Rectal smooth muscle tissue (tissue), 1 donor: ENCODE results near the gene TUBA3C.
"Not testable (repeated sequence)": the region's sequence is repeated elsewhere in the genome, so short reads cannot be mapped to it uniquely, and the experiment has no call there.

Source experiments
- H3K27ac ChIP-seq: one replicate; pipeline ENCODE4 v1.7.0; 2013; ENCODE audit warnings: low read depth, low read length, inconsistent platforms
- H3K27me3 ChIP-seq: one replicate; pipeline ENCODE4 v1.7.0; 2013; ENCODE audit warnings: low read length; ENCODE audit not compliant: control insufficient read depth, insufficient read depth
- H3K36me3 ChIP-seq: one replicate; pipeline ENCODE4 v1.7.0; 2013; ENCODE audit warnings: low read length; ENCODE audit not compliant: control insufficient read depth, insufficient read depth
- H3K4me1 ChIP-seq: one replicate; pipeline ENCODE4 v1.7.0; 2013; ENCODE audit warnings: low read length; ENCODE audit not compliant: control insufficient read depth, insufficient read depth
- H3K4me3 ChIP-seq: one replicate; pipeline ENCODE4 v1.7.0; 2013; ENCODE audit warnings: low read length
- H3K9ac ChIP-seq: one replicate; pipeline ENCODE4 v1.7.0; 2013; ENCODE audit warnings: low read length

TUBA3C gene

GRCh38 chr13:19181621-19182485 lies at the start of gene TUBA3C:
Gene TUBA3C, minus strand, starts transcription at chr13:19181824. Its CDS starts 77 bp downstream, at chr13:19181747.
- no peaks in the 10 kb centered on the region for H3K27me3 ChIP-seq
- no peak within 1 kb of the TSS for H3K27ac ChIP-seq
- H3K4me1 ChIP-seq = no peaks in the 10 kb centered on the region
- no peaks in the 10 kb centered on the region for H3K36me3 ChIP-seq
- no peak within 1 kb of the TSS for H3K4me3 ChIP-seq
- H3K9ac ChIP-seq = no peak within 1 kb of the TSS

GRCh38 chr13:19207413-19207812 lies 25.8 kb upstream of the TUBA3C start:
- H3K27ac ChIP-seq, H3K9ac ChIP-seq, H3K36me3 ChIP-seq, H3K4me1 ChIP-seq, H3K4me3 ChIP-seq, H3K27me3 ChIP-seq: not testable (repeated sequence)

GRCh38 chr13:19192622-19193021 lies 11.0 kb upstream of the TUBA3C start:
- not testable (repeated sequence) for H3K4me1 ChIP-seq, H3K27ac ChIP-seq, H3K9ac ChIP-seq, H3K27me3 ChIP-seq, H3K4me3 ChIP-seq, H3K36me3 ChIP-seq

GRCh38 chr13:19189911-19190310 lies 8.3 kb upstream of the TUBA3C start:
- not testable (repeated sequence) for H3K27me3 ChIP-seq, H3K36me3 ChIP-seq, H3K9ac ChIP-seq, H3K27ac ChIP-seq, H3K4me3 ChIP-seq, H3K4me1 ChIP-seq

- H3K36me3 ChIP-seq, H3K9ac ChIP-seq, H3K4me3 ChIP-seq, H3K27me3 ChIP-seq, H3K27ac ChIP-seq, H3K4me1 ChIP-seq: not testable (repeated sequence)
Observed at GRCh38 chr13:19189368-19189767, 7.7 kb upstream of the TUBA3C start.

GRCh38 chr13:19185865-19186645 lies 4.4 kb upstream of the TUBA3C start:
- Histone ChIP-seq H3K4me1 (no peaks in the 10 kb centered on the region), H3K4me3 (no peak overlapping the region), H3K9ac (no peak overlapping the region), H3K36me3 (no peaks in the 10 kb centered on the region), H3K27ac (no peak overlapping the region), H3K27me3 (no peaks in the 10 kb centered on the region)

GRCh38 chr13:19185086-19185864 lies 3.7 kb upstream of the TUBA3C start:
- no peak overlapping the region for H3K9ac ChIP-seq

GRCh38 chr13:19184176-19184575 lies 2.6 kb upstream of the TUBA3C start:
- no peaks in the 10 kb centered on the region for H3K4me1 ChIP-seq
- no peaks in the 10 kb centered on the region for H3K27me3 ChIP-seq
- H3K36me3 ChIP-seq = no peaks in the 10 kb centered on the region
- H3K27ac ChIP-seq = no peak overlapping the region
- H3K9ac ChIP-seq = no peak overlapping the region
- H3K4me3 ChIP-seq = no peak overlapping the region

More at GRCh38 chr13:19185086-19185864, 3.7 kb upstream of the TUBA3C start:
- H3K36me3 ChIP-seq = no peaks in the 10 kb centered on the region
- H3K27ac ChIP-seq = no peak overlapping the region
- H3K4me1 ChIP-seq = no peaks in the 10 kb centered on the region
- H3K27me3 ChIP-seq = no peaks in the 10 kb centered on the region
- no peak overlapping the region for H3K4me3 ChIP-seq

- Histone ChIP-seq H3K36me3 (no peaks in the 10 kb centered on the region), H3K4me1 (no peaks in the 10 kb centered on the region), H3K27me3 (no peaks in the 10 kb centered on the region), H3K9ac (no peak overlapping the region), H3K4me3 (no peak overlapping the region), H3K27ac (no peak overlapping the region)
Observed at GRCh38 chr13:19183676-19184075, 2.1 kb upstream of the TUBA3C start.

- H3K27me3 ChIP-seq = no peaks in the 10 kb centered on the region
- H3K4me1 ChIP-seq = no peaks in the 10 kb centered on the region
- no peak overlapping the region for H3K27ac ChIP-seq
- H3K36me3 ChIP-seq = no peaks in the 10 kb centered on the region
- H3K4me3 ChIP-seq = no peak overlapping the region
- no peak overlapping the region for H3K9ac ChIP-seq
Observed at GRCh38 chr13:19182536-19182935, 912 bp upstream of the TUBA3C start.

- H3K4me3 ChIP-seq = no peak overlapping the region
- H3K27ac ChIP-seq = no peak overlapping the region
- no peaks in the 10 kb centered on the region for H3K36me3 ChIP-seq
- no peaks in the 10 kb centered on the region for H3K27me3 ChIP-seq
- no peaks in the 10 kb centered on the region for H3K4me1 ChIP-seq
- H3K9ac ChIP-seq = no peak overlapping the region
Observed at GRCh38 chr13:19181021-19181620, 503 bp downstream of the TUBA3C start.

GRCh38 chr13:19179916-19180315 lies 1.7 kb downstream of the TUBA3C start:
- Histone ChIP-seq H3K27ac (no peak overlapping the region), H3K9ac (no peak overlapping the region), H3K4me3 (no peak overlapping the region), H3K27me3 (no peaks in the 10 kb centered on the region), H3K4me1 (no peaks in the 10 kb centered on the region), H3K36me3 (no peaks in the 10 kb centered on the region)
